Breast epithelium (tissue), 3 donors: ENCODE results near the gene INVS.

Experiments used
- POLR2A ChIP-seq: fragments of 450-650 bp; IDR thresholded peaks from one replicate; pipeline ENCODE4 v1.6.1; 2016; ENCODE audit warnings: antibody characterized with exemption, mild to moderate bottlenecking, moderate library complexity
- TF ChIP-seq, protein P1 (sequence below), 3 donors: fragments of 450-650 bp; IDR thresholded peaks; one replicate each; pipeline ENCODE4 v1.5.1; 2016 to 2017; ENCODE audit warnings: antibody characterized with exemption in 3 of 3, mild to moderate bottlenecking in 3 of 3, moderate library complexity in 3 of 3

DNA sequence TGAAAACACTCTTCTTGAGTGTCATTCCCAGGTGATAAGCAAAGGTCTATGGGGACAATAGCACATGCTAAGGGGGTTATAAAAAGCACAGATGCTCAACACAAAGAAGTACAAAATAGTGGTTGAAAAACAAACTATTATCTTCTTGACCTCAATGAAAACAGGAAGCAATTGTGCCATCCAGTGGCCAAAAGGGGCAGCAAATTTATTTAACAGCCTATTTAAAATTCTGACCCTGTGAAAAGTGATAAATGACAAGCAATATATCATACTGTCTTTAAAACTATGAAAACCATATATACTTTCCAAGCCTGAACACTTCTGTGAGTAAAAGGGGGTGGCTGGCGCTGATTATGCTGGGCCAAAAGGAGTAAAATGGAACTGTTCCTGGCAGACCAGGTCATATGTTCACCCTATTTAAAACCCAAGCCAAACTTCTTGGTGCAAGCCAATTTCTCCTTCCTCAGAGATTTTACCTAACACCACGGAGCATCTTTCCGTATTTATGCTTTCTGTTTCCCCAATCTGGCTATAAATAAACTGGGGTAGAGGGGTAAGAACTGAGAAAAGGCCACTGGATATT lies 224.0 kb downstream of the INVS start:
- TF ChIP-seq, protein P1, sequence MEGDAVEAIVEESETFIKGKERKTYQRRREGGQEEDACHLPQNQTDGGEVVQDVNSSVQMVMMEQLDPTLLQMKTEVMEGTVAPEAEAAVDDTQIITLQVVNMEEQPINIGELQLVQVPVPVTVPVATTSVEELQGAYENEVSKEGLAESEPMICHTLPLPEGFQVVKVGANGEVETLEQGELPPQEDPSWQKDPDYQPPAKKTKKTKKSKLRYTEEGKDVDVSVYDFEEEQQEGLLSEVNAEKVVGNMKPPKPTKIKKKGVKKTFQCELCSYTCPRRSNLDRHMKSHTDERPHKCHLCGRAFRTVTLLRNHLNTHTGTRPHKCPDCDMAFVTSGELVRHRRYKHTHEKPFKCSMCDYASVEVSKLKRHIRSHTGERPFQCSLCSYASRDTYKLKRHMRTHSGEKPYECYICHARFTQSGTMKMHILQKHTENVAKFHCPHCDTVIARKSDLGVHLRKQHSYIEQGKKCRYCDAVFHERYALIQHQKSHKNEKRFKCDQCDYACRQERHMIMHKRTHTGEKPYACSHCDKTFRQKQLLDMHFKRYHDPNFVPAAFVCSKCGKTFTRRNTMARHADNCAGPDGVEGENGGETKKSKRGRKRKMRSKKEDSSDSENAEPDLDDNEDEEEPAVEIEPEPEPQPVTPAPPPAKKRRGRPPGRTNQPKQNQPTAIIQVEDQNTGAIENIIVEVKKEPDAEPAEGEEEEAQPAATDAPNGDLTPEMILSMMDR (IDR thresholded peaks at IDR 0.05), result peak in 2 of 3 donors; percentile 37 to 40
- no peak for TF ChIP-seq POLR2A
